IMR-90 (cell line): ENCODE data around the gene CDH12. TPM values are rescaled to one million over a fixed set of nuclear protein-coding genes. Genes with fewer than 3 reads are reported as not detected.
"Not testable (repeated sequence)": the region's sequence is repeated elsewhere in the genome, so short reads cannot be mapped to it uniquely, and the experiment has no call there.

Experiments
- ATAC-seq: fragments of 200-7000 bp; cut with Tn5 transposase; 2 replicates; pipeline ENCODE4 v1.9.1; 2020; ENCODE audit warnings: low read depth, mild to moderate bottlenecking, moderate library complexity
- BruUV-seq: library from RNA; stranded (reverse); fragments of 400-500 nt; replicated peaks from 2 replicates; lab custom pipeline; 2021; lab: Mats Ljungman, UMichigan
- CTCF ChIA-PET: fragments of 300-600 bp; formaldehyde crosslinking; extraction: SDS; loops from one replicate; lab custom pipeline; 2021; ENCODE audit warnings: antibody characterized with exemption; lab: Yijun Ruan, JAX
- POLR2A ChIA-PET: fragments of 300-600 bp; sonication (Branson Sonifier 250); formaldehyde crosslinking; loops from one replicate; lab custom pipeline; 2022; ENCODE audit warnings: antibody characterized with exemption; ENCODE audit not compliant: unreplicated experiment; lab: Charles Lee
- DNase-seq: peaks from one replicate; pipeline ENCODE4 v3.0.0; 2013
- H2AFZ ChIP-seq: replicated peaks from 2 replicates; pipeline ENCODE3; 2013; ENCODE audit warnings: low read length, mild to moderate bottlenecking; ENCODE audit not compliant: poor library complexity
- H2AK5ac ChIP-seq: 2 replicates; pipeline ENCODE4 v1.6.1; 2013; ENCODE audit warnings: low read depth, low read length, inconsistent platforms
- H2AK9ac ChIP-seq: replicated peaks from 2 replicates; pipeline ENCODE3; 2013; ENCODE audit warnings: mild to moderate bottlenecking, low read depth, low read length, moderate library complexity; ENCODE audit not compliant: poor library complexity
- H2BK120ac ChIP-seq: 2 replicates; pipeline ENCODE4 v1.6.1; 2013; ENCODE audit warnings: low read depth, low read length, inconsistent platforms
- H2BK15ac ChIP-seq: 3 replicates; pipeline ENCODE4 v1.6.1; 2013; ENCODE audit warnings: low read depth, low read length, inconsistent platforms
- H2BK20ac ChIP-seq: 2 replicates; pipeline ENCODE4 v1.6.1; 2013; ENCODE audit warnings: low read depth, mild to moderate bottlenecking, inconsistent platforms, low read length, moderate library complexity
- H2BK5ac ChIP-seq: 2 replicates; pipeline ENCODE4 v1.6.1; 2013; ENCODE audit warnings: mild to moderate bottlenecking, low read depth, low read length, inconsistent platforms; ENCODE audit not compliant: poor library complexity, severe bottlenecking
- H3K14ac ChIP-seq: replicated peaks from 2 replicates; pipeline ENCODE4 v1.6.1; 2013; ENCODE audit warnings: low read depth, low read length, inconsistent platforms
- H3K18ac ChIP-seq: 2 replicates; pipeline ENCODE4 v1.6.1; 2013; ENCODE audit warnings: low read depth, low read length, control low read depth
- H3K23ac ChIP-seq: 2 replicates; pipeline ENCODE4 v1.6.1; 2013; ENCODE audit warnings: low read depth, low read length, inconsistent platforms
- H3K27ac ChIP-seq: 2 replicates; pipeline ENCODE4 v1.5.1; 2013; ENCODE audit warnings: mild to moderate bottlenecking, control low read depth, low read length; ENCODE audit not compliant: insufficient read depth
- H3K27me3 ChIP-seq: 2 replicates; pipeline ENCODE4 v1.6.1; 2013; ENCODE audit warnings: low read length; ENCODE audit not compliant: control insufficient read depth, insufficient read depth
- H3K36me3 ChIP-seq: 2 replicates; pipeline ENCODE4 v1.6.1; 2013; ENCODE audit warnings: low read length, mixed read lengths; ENCODE audit not compliant: control insufficient read depth, insufficient read depth
- H3K4ac ChIP-seq: 2 replicates; pipeline ENCODE4 v1.6.1; 2013; ENCODE audit warnings: low read depth, low read length, inconsistent platforms
- H3K4me1 ChIP-seq: 2 replicates; pipeline ENCODE4 v1.6.1; 2013; ENCODE audit warnings: low read length, mixed read lengths; ENCODE audit not compliant: control insufficient read depth, insufficient read depth
- H3K4me2 ChIP-seq: 2 replicates; pipeline ENCODE4 v1.6.1; 2013; ENCODE audit warnings: low read depth, mild to moderate bottlenecking, control low read depth, low read length, moderate library complexity
- H3K4me3 ChIP-seq: 2 replicates; pipeline ENCODE4 v1.5.1; 2013; ENCODE audit warnings: low read depth, mild to moderate bottlenecking, control low read depth, low read length, moderate library complexity; ENCODE audit not compliant: insufficient read depth
- H3K56ac ChIP-seq: 2 replicates; pipeline ENCODE4 v1.6.1; 2013; ENCODE audit warnings: low read length, inconsistent platforms; ENCODE audit not compliant: insufficient read depth; ENCODE audit errors: extremely low read depth
- H3K79me1 ChIP-seq, 2 experiments: 2 replicates each; pipeline ENCODE4 v1.6.1; 2013; ENCODE audit warnings: low read length in 2 of 2, inconsistent platforms in 1 of 2, low read depth in 1 of 2
- H3K9ac ChIP-seq: 2 replicates; pipeline ENCODE4 v1.6.1; 2013; ENCODE audit warnings: low read depth, low read length, control low read depth
- H3K9me1 ChIP-seq: 2 replicates; pipeline ENCODE4 v1.6.1; 2013; ENCODE audit warnings: low read length, inconsistent platforms; ENCODE audit not compliant: insufficient read depth
- H3K9me3 ChIP-seq: 2 replicates; pipeline ENCODE4 v1.6.1; 2013; ENCODE audit warnings: low read length; ENCODE audit not compliant: control insufficient read depth, insufficient read depth
- H4K20me1 ChIP-seq: 2 replicates; pipeline ENCODE4 v1.6.1; 2013; ENCODE audit warnings: low read length, inconsistent platforms; ENCODE audit not compliant: insufficient read depth
- H4K5ac ChIP-seq: 2 replicates; pipeline ENCODE4 v1.6.1; 2013; ENCODE audit warnings: mild to moderate bottlenecking, low read depth, low read length, control low read depth
- H4K8ac ChIP-seq, 2 experiments: 2 replicates each; pipeline ENCODE4 v1.6.1; 2013; ENCODE audit warnings: low read depth in 2 of 2, low read length in 2 of 2, control low read depth in 1 of 2, inconsistent platforms in 1 of 2
- H4K91ac ChIP-seq: 2 replicates; pipeline ENCODE4 v1.6.1; 2013; ENCODE audit warnings: low read depth, low read length, inconsistent platforms; ENCODE audit not compliant: insufficient read depth
- WGBS, 2 experiments: methylation state at CpG; one replicate each; pipeline versions ENCODE4 v1.1.5 to v1.1.7; 2013; ENCODE audit warnings: missing lambda C conversion rate in 2 of 2; ENCODE audit not compliant: insufficient read length in 1 of 2; ENCODE audit errors: extremely low coverage in 2 of 2; 5-methylcytosine and 5-hydroxymethylcytosine counted together
- dilution Hi-C: fragments of 300-500 bp; cut with HindIII; formaldehyde crosslinking; loops from one replicate; pipeline ENCODE4 v1.14.3; 2018; ENCODE audit warnings: low sequenced_read_pairs; ENCODE audit not compliant: unreplicated experiment
- in situ Hi-C: fragments of 300-500 bp; cut with MboI; formaldehyde crosslinking; loops from 3 replicates; pipeline ENCODE4 v1.14.3; 2019; ENCODE audit warnings: low sequenced_read_pairs, inconsistent platforms, mixed read lengths
- intact Hi-C: fragments of 100-400 bp; cut with micrococcal nuclease; formaldehyde crosslinking; loops from 2 replicates; pipeline ENCODE4 v1.10.0; 2022
- polyA plus RNA-seq, 3 experiments: library from polyadenylated mRNA; depleted of rRNA; stranded (reverse); fragments of >200 nt; gene quantifications; 2 replicates each; pipeline ENCODE4 v1.2.3, GENCODE V29; 2012; ENCODE audit warnings: low replicate concordance in 1 of 3
- total RNA-seq: library from RNA; depleted of rRNA; stranded (reverse); fragments of >200 nt; gene quantifications from 2 replicates; pipeline ENCODE4 v1.2.3, GENCODE V29; 2012

Gene CDH12
- total and polyA plus RNA-seq, 2 of the 4 experiments (the other 2 are of a cell fraction), result not detected

DNA sequence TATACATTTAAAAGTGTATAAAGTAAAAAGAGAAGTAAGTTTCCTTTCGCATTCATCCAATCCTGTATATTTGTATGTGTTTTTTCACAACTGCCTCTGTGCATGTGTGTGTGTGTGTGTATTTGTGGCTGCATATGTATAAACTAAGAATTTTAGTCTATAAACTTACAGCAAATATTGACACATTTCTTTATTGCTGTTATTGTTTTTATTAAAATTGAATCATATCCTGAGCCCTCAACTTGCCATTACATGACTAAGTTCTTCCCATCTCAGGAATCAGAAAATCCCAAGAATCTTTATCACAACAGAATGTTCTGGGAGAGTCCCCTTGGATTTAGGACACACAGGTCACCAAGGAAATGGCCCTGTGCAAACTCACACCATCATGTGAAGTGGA lies 712.7 kb downstream of the CDH12 start:
- H3K27me3 ChIP-seq, H3K9ac ChIP-seq, intact Hi-C loops, H3K23ac ChIP-seq, H3K4ac ChIP-seq, POLR2A ChIA-PET, H3K36me3 ChIP-seq, H3K27ac ChIP-seq, H3K9me1 ChIP-seq, H3K9me3 ChIP-seq, H2AK5ac ChIP-seq, H2BK120ac ChIP-seq, CTCF ChIA-PET, H4K5ac ChIP-seq, H2BK15ac ChIP-seq, H4K20me1 ChIP-seq, H3K18ac ChIP-seq, H3K4me3 ChIP-seq, BruUV-seq, H3K4me1 ChIP-seq, DNase-seq, in situ Hi-C loops, H3K79me1 ChIP-seq, H2BK5ac ChIP-seq, H2AFZ ChIP-seq, H2AK9ac ChIP-seq, H3K56ac ChIP-seq, H4K8ac ChIP-seq, H4K91ac ChIP-seq, dilution Hi-C loops, H3K14ac ChIP-seq, ATAC-seq, H3K4me2 ChIP-seq, H2BK20ac ChIP-seq: not testable (repeated sequence)
- no CpG with 5 or more reads among the region's 1 CpG for WGBS, 2 experiments

DNA sequence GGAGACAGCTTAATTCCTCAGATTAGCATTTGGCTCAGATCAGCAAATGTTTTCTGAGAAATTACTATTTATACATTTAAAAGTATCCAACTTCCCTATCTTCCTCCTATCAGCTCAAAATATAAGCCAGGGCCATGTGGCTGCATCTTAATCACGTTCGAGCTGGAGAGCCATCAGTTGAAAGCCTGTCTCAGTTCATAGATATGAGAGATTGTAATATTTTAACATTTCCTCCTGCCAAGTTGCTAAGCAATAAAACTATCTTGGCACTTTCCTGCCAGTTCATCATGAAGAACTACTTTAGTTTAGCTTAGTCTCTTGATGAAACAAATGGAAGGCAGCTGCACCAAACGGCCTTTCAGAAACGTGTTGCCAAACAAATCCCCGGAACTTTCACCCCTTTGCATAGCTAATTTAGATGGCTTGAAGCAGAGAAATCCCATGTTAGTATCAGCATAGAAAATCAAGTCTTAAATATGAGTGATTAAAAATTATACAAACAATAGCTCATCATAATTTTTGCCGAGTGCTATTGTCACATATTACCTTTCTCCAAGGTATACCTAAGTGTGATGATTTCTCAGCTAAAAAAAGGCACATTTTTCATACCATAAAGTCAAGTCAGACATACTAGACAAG lies 713.4 kb downstream of the CDH12 start:
- H4K91ac ChIP-seq, H3K36me3 ChIP-seq, H3K27me3 ChIP-seq, H2AK5ac ChIP-seq, H2BK5ac ChIP-seq, H2AK9ac ChIP-seq, H3K9me3 ChIP-seq, CTCF ChIA-PET, H3K23ac ChIP-seq, H3K18ac ChIP-seq, H3K9ac ChIP-seq, POLR2A ChIA-PET, H3K4me3 ChIP-seq, H4K8ac ChIP-seq, H4K20me1 ChIP-seq, intact Hi-C loops, H3K56ac ChIP-seq, H3K4me2 ChIP-seq, H3K4me1 ChIP-seq, ATAC-seq, DNase-seq, dilution Hi-C loops, H3K79me1 ChIP-seq, H3K9me1 ChIP-seq, H3K14ac ChIP-seq, H2BK120ac ChIP-seq, H2AFZ ChIP-seq, H2BK15ac ChIP-seq, in situ Hi-C loops, H3K27ac ChIP-seq, H2BK20ac ChIP-seq, H3K4ac ChIP-seq, BruUV-seq, H4K5ac ChIP-seq: not testable (repeated sequence)
- WGBS, 2 experiments, result no CpG with 5 or more reads among the region's 6 CpGs
